GM13976 (cell line): ENCODE data around the gene CACNB2.

Experiments
- DNase-seq: peaks from one replicate; pipeline ENCODE4 v3.0.0; 2012; ENCODE audit warnings: low spot score
- in situ Hi-C: fragments of 300-500 bp; cut with MboI; formaldehyde crosslinking; loops from one replicate; pipeline ENCODE4 v1.12.0; 2022; ENCODE audit warnings: low sequenced_read_pairs, mixed read lengths, inconsistent platforms; ENCODE audit not compliant: unreplicated experiment
- TF ChIP-seq, protein P1 (sequence below): IDR thresholded peaks from 2 replicates; pipeline ENCODE4 v1.5.1; 2012; ENCODE audit warnings: borderline replicate concordance, mild to moderate bottlenecking; ENCODE audit not compliant: insufficient read depth; ENCODE audit errors: extremely low read depth, missing control alignments, control extremely low read depth

The CACNB2 gene

DNA sequence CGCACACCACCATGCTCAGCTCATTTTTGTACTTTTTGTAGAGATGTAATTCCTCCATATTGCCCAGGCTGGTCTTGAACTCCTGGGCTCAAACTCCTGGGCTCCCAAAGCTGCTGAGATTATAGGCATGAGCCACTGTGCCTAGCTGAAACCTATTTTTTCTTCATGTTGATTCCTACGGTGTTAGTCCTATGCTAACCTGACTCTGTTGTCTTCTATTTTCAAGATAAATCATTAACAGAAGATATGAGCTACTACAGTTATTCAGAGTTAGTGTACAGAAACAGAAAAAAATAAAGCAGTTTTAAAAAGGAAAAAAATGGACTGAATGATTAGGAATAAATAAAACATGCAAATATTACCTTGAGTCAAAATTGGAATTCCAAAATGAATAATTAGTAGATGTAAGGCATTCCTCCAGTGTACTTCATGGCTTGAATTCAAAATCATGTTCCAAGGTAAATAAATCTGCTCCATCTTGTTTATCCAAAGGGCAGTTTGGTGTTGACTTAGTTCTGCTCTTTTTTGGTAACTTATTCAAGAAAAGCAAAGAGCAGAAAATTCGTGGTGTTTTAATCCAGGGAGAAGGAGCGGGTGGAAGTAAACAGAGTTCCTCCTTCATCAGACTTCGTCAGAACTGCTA, 185.8 kb downstream of the CACNB2 start:
- DNase-seq = no peak
- TF ChIP-seq, protein P1, sequence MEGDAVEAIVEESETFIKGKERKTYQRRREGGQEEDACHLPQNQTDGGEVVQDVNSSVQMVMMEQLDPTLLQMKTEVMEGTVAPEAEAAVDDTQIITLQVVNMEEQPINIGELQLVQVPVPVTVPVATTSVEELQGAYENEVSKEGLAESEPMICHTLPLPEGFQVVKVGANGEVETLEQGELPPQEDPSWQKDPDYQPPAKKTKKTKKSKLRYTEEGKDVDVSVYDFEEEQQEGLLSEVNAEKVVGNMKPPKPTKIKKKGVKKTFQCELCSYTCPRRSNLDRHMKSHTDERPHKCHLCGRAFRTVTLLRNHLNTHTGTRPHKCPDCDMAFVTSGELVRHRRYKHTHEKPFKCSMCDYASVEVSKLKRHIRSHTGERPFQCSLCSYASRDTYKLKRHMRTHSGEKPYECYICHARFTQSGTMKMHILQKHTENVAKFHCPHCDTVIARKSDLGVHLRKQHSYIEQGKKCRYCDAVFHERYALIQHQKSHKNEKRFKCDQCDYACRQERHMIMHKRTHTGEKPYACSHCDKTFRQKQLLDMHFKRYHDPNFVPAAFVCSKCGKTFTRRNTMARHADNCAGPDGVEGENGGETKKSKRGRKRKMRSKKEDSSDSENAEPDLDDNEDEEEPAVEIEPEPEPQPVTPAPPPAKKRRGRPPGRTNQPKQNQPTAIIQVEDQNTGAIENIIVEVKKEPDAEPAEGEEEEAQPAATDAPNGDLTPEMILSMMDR = no peak
- in situ Hi-C loops = no loop called here

DNA sequence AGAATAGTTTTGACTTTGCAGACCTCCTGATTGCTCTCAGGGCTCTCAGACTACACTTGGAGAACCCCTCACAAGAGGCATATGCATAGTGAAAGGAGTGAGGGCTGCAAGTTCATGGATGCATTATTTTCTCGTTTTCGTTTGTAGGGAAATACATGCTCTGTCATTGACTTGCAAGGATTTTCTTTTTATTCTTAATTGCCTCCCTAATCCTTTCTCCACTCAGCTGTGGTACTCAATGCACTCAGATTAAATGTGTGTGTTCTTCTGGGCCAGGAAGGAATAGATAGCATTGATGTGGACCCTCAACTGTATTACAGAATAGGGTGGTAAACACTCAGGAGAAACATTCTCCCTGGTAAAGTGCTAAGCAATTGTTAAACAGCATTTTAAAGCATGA, 188.7 kb downstream of the CACNB2 start:
- in situ Hi-C loops = no loop called here
- no peak for DNase-seq
- TF ChIP-seq, protein P1 = no peak

DNA sequence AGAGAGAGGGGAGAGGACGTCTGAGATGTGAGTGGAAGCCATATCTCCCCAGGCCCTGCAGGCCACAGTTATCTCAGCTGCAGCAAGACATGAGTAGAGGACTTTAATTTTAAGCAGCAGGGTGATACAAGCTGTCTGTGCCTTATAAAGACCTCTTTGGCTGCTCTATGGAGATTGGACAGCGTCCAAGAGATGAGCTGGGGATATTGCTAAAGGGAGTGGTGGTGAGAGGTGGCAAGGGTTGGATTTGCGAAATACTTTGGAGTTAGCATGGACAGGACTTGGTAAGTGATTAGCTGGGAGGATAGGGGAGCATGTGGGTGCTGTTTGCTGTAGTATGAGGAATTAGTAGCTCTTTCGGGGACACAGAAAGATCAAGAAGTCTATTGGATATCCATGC, 191.8 kb downstream of the CACNB2 start:
- in situ Hi-C loops = no loop called here
- TF ChIP-seq, protein P1 = no peak
- no peak for DNase-seq

DNA sequence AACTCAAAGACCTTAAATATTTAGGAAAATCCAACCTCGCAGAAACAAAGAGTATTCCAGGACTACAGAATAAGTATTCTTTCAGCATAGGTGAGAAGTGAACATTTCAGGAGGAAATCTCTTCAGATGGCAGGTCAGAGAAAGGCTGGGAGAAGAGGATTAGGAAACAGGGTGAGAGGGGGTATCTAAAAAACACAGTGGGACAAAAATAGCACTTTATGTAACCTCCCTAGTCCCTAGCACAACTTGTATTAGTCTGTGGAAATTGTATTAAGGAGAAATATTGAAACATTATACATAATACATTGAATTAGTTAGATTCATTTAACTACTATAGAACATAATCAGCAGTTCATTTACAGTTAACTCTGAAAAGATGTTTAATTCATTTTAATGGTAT, 192.3 kb downstream of the CACNB2 start:
- TF ChIP-seq, protein P1 = no peak
- DNase-seq = no peak
- in situ Hi-C loops = no loop called here

DNA sequence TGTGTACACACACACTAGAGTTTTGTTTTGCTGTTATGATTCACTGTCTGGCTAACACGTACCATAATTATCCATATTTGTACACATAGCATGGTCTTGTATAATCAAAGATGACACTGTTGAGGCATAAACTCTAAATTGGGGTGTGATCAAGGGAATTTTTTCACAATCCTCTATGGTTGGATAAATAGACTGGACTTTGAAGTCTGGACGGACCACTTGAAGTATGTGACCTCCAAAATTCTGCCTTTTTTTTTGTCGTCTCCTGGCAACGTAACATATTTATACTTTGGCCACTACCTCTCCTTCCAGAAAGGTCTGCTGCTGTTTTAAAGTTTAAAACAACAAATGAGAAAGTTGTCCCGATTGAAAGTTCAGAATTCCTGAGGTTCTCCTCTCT, 193.4 kb downstream of the CACNB2 start:
- in situ Hi-C loops = no loop called here
- no peak for DNase-seq
- TF ChIP-seq, protein P1 = no peak

DNA sequence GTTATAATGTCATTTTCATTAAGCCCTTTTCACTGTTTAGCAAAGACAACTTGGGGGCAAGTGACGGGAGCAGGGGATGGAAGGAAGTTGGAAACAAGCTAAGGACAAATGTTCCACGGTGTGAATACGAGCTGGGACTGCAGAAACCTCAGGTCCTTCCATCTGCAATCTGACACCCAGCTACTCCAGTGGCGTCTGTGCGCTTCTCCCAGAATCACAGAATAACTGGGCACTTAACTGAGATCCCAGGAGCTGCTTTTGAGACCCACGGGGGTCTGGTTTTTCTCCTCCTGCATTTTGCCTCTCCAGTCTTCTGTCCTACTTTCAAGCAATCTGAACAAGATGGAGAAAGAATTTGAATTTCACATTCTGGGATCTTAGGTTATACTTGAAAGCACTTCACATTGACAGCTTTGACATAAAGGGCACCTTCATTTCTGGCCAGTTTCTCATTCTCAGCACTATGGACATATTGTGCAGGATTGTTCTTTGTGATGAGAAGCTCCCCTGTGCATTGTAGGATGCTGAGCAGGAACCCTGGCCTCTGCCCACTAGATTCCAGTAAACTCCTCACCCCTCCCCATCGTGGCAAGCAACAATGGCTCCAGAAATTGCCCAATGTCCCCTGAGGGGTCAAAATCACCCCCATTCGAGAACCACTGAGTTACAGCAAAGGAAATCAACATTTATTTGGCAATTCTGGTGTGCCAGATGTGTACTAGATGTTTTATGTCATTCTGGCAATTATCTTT, 194.1 kb downstream of the CACNB2 start:
- TF ChIP-seq, protein P1 = no peak
- in situ Hi-C loops = no loop called here
- no peak for DNase-seq
